Stimulated activated CD8-positive, alpha-beta memory T cell treated with anti-CD3 and anti-CD28 coated beads, Interleukin-4, amount 100 ng/mL, for 4 hours (primary cell): Measurements from ENCODE around the gene NNAT.

Experiments used
- DNase-seq, 2 donors: peaks; one replicate each; pipeline ENCODE4 v3.0.0-alpha.2; 2020; ENCODE audit warnings: low read depth in 2 of 2, low spot score in 1 of 2

The NNAT gene

DNA sequence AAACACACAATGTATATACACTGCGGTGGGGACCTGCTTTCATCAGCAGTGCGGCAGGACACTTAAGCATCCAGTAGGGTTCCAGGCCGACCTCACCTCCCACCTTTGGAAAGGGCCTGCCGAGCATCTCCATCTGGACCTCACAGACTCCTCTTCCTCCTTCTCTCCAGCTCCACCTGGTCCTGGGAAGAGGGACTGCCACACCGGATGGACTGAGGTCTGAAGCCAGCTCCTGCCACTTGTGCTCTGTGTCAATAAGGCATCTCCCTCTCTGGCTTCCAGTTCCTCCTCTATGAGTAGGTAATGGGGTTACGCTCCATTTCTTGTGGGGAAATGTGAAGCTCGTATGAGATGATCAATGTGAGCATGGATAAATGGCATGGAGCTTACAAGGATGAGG lies 19.1 kb upstream of the NNAT start:
- no peak for DNase-seq

DNA sequence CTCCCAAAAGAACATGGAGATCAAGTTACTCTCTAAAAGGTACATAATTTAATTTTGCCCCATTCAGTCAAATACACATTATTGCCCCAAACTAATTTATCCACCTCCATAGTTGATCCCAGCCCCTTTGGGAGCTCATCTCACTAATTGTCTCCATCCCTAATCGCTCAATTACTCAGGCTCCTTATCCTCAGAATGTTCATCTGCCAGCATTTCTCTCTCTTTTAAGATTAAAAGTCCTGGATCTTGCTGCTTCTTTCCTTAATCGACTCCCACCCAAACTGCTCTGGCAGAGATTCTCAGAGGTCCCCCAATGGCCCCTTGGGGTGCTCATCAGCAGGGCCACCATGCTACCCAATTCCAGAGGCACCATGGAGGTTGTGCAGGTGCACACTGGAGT lies 18.4 kb upstream of the NNAT start:
- DNase-seq: no peak

DNA sequence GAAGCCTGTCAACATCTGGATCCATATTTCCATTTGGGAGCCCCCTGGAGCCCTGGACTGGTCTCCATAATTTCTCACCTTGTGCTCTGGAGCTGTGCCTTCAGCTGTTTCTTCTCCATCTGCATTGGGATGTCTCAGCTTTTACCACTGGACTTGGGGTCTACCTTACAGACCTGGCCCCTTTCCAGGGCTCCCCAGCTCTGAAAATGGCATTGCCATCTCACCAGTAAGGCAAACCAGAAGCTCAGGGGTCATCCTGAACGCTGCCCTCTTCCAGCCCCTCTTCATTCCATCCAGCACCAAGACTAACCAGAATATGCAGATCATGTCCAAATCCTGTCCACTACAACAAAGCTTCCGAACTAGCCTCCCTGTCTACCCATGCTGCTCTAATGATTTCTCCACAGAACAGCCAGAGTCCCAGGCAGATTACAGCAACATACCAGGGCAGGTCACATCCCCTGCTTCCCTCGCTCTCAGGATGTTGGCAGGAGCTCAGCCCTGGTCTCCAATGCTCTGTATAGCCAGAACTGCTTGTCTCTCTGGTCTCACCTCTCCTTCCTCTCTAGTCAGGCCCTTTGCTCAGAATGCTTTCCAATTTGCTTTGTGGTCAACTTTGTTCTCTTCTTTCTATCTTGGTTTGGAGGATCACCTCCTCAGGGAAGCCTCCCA lies 17.7 kb upstream of the NNAT start:
- DNase-seq: no peak

DNA sequence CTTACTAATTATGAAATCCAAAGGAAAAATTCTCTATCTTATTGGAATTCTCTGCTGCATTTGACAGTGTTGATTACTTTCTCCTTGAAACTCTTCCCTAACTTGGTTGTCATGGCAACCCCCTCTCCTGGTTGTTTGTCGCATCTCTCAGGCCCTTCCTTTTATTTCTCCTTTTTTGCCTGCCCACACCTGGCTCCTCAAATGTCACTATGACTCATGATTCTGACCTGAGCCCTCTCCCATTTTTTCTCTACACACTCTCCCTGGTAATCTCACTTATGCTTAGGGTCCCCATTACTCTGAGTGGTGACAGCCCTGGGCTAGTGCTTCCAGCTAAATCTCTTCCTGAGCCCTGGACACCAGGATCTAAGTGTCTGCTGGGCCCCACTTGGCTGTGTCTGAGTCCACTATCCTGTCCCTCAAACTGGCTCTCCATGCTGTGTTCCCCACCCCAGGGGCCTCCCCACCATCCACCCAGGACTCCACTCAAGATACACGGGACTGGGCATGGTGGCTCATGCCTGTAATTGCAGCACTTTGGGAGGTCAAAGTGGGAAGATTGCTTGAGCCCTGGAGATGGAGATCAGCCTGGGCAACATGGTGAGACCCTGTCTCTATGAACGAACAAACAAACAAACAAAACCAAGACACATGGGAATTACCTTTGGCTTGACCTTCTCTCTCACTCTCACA lies 16.5 kb upstream of the NNAT start:
- DNase-seq: no peak

DNA sequence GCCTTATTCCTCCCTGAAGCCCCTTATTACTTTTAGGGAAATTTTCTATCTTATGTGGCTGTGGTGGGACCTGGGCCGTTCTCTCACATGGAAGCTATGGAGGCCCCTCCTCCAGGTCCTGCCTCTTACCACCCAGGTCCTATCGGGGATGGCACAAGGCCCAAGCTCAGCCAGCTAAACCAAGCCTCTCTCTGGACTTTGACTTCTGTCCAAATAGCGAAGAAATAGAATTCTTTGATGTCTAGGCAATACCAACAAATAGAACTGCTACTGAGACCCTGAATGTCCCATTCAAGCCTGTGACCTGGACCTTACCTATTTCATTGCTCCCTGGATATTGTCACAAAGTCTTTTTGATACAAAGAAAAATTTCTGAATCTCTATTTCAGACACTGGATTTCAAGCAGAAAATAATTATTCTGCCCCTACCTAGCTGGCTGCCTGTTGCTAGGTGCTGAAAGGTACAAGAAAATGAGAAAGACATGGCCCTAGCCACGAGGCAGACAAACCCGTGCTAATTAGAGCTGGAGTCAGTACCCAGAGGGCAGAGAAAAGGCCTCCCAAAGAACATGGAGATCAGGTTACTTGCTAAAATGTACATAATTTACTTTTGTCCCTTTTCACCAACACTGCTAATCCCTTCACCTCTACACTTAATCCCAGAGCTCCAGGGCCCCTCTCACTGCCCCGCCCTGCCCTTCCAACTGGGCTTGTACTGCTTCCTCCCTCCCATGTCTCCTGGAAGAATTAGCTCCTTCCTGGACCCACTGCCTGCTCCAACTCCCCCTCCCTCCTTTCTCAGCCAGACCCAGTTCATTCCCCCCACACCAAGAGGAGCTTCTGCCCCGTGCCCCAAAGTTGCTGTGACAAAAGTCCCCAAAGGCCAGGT lies 15.5 kb upstream of the NNAT start:
- no peak for DNase-seq

DNA sequence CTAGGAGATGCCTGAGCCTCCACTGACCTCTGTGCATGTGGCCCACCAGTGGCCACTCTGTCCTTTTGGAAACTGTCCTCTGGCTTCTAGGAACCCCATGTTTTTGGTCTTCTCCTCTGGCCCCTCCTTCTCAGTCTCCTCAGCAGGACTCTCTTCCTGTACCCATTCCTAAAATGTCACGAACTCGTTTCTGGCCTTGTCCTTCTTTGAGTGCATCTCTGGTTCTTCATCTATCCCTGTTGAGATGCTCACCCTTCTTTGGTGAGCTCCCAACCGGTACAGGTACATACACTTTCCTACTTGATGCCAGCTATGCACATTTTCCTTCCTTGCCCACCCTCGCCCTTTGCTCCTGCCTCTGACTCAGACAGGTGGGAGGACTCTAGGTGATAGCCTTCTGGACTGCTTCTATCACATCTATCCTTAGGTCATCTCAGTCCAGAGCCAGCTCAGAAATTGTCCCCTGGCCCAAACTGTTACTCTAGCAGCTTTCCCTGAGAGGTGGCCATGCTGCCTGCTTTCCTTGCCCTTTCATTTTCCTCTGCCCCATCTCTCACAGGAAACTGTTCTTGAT lies 14.8 kb upstream of the NNAT start:
- DNase-seq: no peak

DNA sequence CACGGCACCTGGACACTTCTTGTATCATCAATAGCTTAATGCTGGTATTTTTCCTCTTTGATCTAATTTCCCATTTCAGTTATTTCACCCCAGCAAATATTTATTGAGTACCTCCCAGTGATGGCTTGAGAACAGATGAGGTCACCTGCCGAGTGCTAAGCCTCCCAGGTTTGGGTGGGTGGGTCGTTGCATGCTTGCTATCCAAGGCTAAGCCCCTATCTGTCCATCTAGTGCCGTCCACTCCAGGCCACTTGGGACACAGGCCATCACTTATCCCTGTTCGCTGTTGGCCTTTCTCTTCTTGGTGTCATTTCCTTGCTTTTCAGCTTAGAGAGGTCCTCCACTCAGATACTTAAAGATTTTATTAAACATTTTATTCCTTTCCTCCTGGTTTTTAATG lies 10.8 kb upstream of the NNAT start:
- no peak for DNase-seq

DNA sequence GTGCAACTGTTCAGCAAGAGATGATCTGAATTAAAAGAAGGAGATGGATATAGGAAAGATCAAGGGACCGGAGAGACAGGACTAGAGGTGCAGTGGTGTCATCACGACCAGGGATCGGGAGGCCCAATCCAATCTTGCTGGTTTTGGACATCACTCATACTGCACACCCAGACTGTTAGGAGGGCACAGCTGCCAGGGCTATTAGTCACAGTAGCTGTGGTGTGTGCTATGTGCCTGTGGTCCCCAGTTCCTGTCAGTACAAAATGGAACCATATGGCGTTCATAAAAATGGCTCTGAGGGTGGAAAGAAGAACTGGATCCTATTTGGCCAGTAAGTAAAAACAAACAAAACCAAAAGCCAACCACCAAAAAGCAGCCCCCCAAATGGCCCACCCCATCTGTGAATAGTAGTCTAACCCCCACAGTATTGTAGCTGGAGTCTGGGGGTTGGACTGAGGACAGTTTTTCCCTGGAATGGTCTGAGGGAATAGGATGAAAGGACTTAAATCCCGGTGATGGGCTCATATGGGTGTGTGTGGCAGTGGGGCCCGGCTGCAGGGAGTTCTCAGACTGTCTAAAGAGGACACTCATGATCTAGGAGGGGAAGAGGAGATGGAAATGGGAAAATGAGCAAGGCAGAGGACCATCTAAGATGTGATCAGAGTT lies 9.3 kb upstream of the NNAT start:
- DNase-seq: no peak

DNA sequence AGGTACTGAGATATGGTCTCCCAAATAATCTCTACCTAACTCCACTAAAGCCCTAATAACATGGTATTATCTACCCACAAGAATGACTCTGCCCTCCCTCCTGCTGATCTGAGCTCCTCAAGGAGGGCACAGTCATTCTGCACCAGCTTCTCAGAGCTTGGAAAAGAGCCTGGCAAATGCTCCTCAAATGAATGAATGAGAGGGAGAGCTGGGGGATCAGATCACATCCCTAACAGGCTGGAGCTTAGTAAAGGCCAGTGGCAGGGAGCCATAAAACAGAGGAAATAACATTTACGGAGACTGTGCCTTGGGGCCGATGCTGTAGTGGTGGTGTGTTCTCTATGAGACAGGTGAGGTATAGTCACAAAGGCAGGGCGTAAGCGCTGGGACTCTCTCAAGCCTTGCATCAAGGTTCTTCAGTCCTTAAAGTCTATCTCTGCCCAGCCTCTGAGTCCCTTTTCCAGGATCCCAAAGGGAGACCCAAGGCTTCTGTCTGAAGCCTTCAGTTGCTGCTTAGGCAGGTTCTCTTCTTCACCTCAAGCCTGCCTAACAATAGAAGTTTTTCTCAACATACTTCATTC lies 7.2 kb upstream of the NNAT start:
- DNase-seq: no peak

DNA sequence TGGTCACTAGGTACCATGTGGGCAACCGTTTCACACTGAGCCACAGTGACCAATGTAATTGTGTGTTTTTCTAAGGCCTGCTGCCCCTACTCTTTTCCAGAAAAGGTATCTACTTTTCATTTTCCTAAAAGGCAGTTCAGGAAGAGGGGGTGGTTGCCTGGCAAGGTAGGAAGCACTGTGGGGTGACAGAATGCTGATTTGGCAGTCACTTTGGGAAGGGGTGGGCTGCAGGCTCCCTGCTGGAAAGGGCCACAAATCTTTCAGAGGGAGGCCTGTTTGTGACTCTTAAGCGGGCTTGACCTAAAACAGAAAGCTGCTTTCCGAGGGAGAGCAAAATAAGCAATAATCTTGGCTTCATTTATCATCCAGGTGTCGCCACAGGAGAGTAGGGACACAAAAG lies 5.2 kb upstream of the NNAT start:
- no peak for DNase-seq

DNA sequence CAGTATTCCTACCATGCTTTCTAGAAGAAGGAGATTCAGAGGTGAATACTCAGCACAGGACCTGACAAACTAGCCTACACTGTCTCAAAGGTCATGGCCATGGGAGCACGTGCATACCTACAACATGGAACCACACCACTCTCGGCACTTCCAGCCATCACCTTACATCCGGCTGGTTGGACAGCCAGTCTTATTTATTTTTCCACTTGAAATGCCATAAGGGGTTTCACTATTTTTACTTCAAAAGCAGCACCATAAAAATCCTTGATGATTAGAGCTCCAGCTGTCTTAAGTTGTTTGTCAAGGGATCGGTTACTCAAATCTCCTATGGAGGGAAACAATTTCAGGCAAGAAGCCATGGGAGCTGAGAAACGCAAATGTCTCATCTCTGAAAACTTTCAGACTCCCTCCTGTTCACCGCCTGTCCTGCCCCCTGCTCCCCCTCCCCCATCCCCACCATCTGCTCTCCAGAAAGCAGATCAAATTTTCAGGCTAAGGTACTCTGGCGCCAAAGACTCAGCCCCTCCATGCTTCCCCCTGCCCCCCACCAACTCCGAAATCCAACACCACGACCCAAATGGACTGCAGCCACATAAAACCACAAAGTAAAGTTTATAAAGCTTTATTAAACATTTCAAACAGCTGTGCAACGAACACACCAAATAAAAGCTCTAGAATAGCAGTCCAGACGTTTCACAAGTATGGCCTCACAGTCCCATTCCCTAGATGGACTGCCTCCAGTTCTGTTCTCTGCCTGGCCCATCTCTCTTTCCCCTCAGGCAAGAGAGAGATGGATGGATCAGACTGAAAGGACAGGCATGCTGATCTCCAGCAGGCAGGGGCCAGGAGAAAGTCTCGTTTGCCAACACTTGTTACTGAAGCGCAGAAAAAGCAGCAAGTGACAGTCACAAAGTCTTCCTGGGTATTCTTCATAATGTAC lies 4.0 kb upstream of the NNAT start:
- no peak for DNase-seq

DNA sequence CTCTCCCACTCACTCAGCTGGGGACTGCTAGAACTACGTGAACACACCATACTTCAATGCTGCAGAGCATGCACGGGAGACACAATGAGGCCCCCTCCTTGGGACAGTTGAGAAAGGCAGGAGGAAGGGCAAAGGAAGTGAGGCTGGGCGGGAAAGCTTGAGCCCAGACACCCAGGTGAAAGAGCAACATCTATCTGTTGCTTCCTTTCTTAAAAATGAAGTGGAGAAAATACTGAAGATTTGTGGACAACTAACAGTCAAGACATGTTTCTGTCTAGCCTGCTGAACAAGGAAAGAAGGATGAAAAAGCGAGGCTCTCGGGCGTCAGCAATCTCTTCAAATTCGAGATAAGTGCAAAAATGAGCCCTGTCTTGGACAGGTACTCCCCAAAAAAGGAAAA lies 3.0 kb upstream of the NNAT start:
- DNase-seq: no peak

DNA sequence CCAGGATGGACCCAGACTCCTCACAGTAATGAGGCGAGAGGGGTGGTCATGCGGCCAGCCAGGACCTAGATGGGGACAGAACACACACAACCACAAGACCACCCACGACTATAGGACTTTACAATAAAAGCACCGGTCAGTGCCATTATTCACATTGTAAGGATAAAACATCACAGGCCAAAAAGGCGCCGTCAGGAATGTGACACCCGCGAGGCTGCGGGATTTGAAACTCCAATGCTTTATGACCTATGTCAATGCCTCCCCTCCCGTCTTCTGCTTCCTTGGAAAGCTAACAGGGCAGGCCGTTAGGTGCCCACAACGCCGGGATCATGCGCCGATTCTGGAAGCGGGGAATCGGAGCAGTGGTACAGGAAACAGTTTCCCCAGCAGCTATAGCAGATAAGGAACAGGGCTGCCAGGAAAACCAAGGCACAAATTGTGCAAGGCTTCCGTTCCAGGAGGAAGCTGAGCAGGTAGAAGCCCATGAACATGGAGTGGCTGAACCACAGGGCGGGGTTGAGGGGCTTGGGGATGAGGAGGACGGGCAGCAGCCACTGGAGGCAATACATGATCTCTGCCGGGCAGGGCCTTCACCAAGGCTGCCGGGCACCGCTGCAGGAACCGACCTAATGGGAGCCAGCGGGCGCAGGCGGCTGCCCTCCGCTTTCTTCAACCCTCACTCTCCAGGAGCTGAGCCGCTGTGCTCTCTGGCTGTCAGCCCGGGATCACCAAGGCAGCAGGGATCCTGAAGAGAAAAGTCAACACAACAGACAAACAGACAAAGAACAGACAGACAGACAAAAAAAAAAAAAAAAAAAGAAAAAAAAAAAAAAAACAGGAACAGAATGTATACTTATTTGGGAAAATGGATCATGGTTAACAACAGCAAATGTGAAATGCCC lies 2.2 kb upstream of the NNAT start:
- DNase-seq: no peak

DNA sequence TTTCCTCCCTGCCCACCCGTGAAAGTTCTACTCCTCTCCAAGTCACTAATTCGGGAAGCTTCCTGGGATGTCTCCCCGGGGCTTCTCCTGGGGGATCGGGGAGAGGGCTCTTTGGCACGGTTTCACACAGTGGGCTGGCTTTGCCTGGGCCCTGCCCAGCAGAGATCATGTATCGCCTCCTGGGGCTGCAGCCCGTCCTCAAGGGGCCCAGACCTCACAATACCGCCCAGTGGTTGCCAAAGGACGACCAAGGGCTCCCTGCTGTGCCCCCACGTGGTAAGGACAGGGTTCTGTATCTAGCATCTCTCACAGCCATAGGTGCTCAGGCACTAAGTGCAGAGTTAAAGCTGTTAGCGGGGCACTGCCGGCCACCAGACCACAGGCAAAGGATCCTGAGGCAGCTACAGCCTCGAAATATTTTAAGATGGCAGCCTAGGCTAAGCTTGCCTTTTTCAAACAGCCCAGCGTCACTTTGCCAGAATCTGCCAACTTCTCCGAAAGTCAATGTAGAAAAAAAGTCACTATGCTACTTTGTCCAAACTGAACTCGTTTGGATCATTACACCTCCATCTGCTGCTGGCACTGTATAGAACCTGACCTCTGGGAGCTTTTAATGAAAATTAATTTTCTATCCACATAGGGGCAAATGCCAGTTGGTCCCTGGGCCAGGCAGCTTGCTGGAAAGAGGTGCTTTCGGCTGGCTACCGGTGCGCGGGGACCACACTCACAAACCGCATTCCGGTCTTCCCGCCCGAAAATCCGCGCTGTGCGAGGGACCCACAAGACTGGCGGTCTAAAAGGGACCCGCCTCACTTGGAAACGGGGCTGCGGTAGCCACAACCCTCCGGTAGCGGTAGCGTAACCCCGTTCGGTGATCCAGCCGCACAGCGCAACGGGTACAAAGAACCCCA lies 1.3 kb upstream of the NNAT start:
- DNase-seq: no peak

DNA sequence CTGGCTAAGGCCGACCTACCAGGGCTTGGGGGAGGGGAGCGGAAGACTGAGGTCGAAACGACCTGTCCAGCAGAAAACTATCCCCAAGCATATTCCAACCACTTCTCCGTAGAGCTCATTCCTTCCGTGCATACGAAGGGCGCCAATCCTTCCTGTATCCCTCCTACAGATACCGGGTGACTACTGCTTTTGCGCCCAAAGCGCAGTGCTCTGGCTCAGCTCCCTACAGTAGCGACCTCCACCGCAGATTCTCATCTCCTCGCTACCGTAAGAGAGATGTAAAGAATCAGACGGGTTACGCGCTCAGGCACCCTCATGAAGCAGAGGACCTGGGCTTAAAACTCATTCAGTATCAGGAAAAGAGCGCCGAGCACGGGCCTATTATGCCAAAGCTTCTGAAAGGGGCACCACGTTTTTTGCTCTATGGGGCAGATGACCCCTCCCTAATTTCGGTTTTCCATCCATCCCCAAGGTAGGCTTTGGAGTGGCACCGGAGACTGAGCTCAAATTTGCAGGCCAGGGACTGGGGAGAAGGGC lies 563 bp upstream of the NNAT start:
- no peak for DNase-seq

DNA sequence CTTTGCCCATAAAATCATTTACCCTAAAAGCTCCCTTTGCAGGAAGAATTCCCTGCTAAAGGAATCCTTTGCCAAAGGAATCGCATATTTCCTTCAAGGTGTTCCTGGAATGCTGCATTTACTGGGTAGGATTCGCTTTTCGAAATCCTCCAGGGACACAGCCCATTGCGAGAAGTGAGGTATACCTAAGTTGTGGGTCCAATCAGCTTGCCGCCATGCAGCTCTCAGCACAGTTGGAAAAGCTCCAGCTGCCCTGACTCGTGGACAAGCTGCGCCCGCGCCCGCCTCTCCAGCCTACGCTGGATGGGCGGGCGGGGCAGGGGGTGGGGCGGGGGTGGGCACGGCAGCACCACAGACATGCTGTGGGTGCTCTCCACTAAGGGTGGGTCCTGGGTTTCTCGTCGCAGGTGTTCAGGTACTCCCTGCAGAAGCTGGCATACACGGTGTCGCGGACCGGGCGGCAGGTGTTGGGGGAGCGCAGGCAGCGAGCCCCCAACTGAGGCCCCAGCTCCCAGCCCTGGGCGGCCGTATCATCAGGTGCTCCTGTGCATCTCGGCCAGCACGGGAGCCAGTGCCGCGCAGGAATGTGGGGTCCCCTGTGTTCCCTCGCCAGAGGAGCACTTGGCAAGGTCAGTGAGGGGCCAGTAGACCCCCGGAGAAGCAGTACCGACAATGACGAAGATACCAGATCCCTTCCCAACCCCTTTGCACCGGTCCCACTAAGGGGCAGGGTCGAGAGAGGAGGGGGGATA lies 1.4 kb downstream of the NNAT start:
- DNase-seq: no peak

DNA sequence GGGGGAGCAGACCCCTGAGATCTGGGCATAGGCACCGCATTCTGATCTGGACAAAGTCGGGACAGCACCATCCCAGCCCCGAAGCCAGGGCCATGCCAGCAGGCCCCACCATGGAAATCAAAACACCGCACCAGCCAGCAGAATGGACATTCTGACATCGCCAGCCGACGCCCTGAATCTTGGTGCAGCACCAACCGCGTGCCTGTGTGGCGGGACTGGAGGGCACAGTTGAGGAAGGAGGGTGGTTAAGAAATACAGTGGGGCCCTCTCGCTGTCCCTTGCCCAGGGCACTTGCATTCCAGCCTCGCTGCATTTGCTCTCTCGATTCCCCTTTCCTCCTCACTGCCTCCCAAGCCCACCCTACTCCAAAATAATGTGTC lies 2.0 kb downstream of the NNAT start:
- DNase-seq: no peak
